GM12878 (cell line): Measurements from ENCODE around the gene HMOX1. TPM values are rescaled to one million over a fixed set of nuclear protein-coding genes. Genes with fewer than 3 reads are reported as not detected.

Experiments used
- CREM ChIP-seq: IDR thresholded peaks from 2 replicates; pipeline ENCODE4 v1.6.1; 2014; ENCODE audit warnings: antibody characterized with exemption, low read depth
- CUX1 ChIP-seq: IDR thresholded peaks from 2 replicates; pipeline ENCODE4 v1.6.1; 2012; ENCODE audit warnings: improper control_type of control experiment, low read depth, low read length; ENCODE audit not compliant: insufficient replicate concordance
- EED ChIP-seq: sonication (generic); IDR thresholded peaks from 2 replicates; pipeline ENCODE4 v1.6.1; 2016; ENCODE audit warnings: antibody characterized with exemption, low read depth
- ESRRA ChIP-seq: IDR thresholded peaks from 2 replicates; pipeline ENCODE4 v1.6.1; 2012; ENCODE audit warnings: mild to moderate bottlenecking, low read length, improper control_type of control experiment
- IKZF1 ChIP-seq: fragments of 450-650 bp; conservative IDR thresholded peaks from 2 replicates; pipeline ENCODE4 v1.6.1; 2017; ENCODE audit warnings: antibody characterized with exemption, mild to moderate bottlenecking
- SMAD1 ChIP-seq: fragments of 450-650 bp; IDR thresholded peaks from 2 replicates; pipeline ENCODE4 v1.6.1; 2018; ENCODE audit warnings: mild to moderate bottlenecking, low read depth; ENCODE audit not compliant: partially characterized antibody
- SREBF2 ChIP-seq: IDR thresholded peaks from 2 replicates; pipeline ENCODE4 v1.6.1; 2012; ENCODE audit warnings: mild to moderate bottlenecking, low read length
- YY1 ChIP-seq: IDR thresholded peaks from 2 replicates; pipeline ENCODE4 v1.6.1; 2011; ENCODE audit warnings: low read depth, mild to moderate bottlenecking, low read length
- polyA plus RNA-seq, 11 experiments: library from polyadenylated mRNA; depleted of rRNA in 4 of 11; unstranded in 6 of 11; stranded (reverse) in 5 of 11; fragments of >200 nt; fragmentation: Nextera tagmentation in 4 of 11; fragmentation: Illumina TruSeq in 1 of 11; extraction: Ambion mirVana in 4 of 11; extraction: Trizol in 1 of 11; gene quantifications; 1 replicate in 1 of 11; 2 replicates in 10 of 11; pipeline versions ENCODE4 v1.2.1 to v1.2.3, GENCODE V29; 2011 to 2016; ENCODE audit warnings: inconsistent platforms in 2 of 11, missing spikeins in 2 of 11, low read depth in 1 of 11
- total RNA-seq, 4 experiments: library from RNA; depleted of rRNA in 3 of 4; stranded (reverse); fragments of >200 nt in 3 of 4; fragmentation: Illumina TruSeq in 1 of 4; extraction: Trizol in 1 of 4; gene quantifications; 2 replicates each; pipeline versions ENCODE4 v1.2.1 to v1.2.3, GENCODE V29; 2013 to 2021
- TF ChIP-seq, protein P1 (sequence below): fragments of 450-650 bp; IDR thresholded peaks from 2 replicates; pipeline ENCODE4 v1.6.1; 2016; ENCODE audit warnings: mild to moderate bottlenecking
- TF ChIP-seq, protein P2 (sequence below), 3 experiments: IDR thresholded peaks in 2 of 3; conservative IDR thresholded peaks in 1 of 3; 2 replicates each; pipeline ENCODE4 v1.5.1; 2011; ENCODE audit warnings: low read depth in 3 of 3, low read length in 3 of 3, mild to moderate bottlenecking in 3 of 3, control low read depth in 2 of 3, moderate library complexity in 2 of 3, inconsistent platforms in 1 of 3, mixed read lengths in 1 of 3; ENCODE audit not compliant: control insufficient read depth in 2 of 3, insufficient read depth in 1 of 3; ENCODE audit errors: extremely low read depth in 1 of 3

Gene HMOX1
- total and polyA plus RNA-seq, 10 of the 15 experiments (the other 5 are each of a cell fraction or from before 2014, with no cell fraction given), result 1.5 to 36.7 (median 18.8) TPM

DNA sequence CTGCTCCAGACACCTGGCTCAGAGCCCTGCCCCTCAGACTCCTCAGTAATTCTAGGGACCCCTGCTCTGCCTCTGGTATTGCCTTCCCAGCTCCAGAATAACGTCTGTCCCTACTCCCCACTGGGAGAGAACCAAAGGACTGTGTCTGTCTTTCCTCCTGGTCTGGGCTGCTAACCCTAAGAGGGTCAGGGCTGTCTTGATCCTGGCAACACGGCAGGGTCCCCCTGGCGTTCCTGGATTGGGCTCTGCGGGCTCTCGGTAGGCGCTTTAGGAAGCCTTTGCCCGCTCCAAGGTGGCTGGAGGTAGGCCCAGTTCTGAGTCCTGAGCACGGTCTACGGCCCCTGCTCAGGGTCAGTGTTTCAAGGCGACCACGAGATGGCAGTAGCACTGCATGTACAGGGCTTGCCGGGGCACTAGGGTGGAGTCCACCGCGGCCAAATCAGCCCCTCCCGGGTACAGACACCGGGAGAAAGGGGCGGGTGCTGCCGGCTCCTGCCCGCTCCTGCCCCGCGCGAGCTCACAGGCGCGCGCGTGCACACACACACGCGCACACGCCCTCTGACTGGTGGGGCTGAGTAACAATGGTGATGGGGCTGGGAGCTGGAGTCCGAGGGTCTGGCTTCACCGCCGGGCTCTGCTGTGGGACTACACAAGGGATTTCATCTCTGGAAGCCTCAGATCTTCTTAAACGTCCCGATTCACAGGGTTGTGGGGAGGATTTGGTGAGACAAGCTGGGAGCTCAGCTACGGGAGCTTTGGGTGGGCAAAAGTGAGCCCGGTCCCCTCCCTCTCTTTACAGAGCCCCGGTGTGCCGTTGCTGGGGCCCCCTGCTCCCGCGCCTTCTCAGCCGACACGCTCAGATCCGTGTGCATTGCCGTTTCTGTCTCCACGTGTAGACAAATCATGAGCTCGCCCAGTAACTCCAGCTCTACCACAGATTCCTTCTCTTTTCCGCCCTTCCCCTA, 30.1 kb upstream of the HMOX1 start (continued):
- TF ChIP-seq, protein P1, sequence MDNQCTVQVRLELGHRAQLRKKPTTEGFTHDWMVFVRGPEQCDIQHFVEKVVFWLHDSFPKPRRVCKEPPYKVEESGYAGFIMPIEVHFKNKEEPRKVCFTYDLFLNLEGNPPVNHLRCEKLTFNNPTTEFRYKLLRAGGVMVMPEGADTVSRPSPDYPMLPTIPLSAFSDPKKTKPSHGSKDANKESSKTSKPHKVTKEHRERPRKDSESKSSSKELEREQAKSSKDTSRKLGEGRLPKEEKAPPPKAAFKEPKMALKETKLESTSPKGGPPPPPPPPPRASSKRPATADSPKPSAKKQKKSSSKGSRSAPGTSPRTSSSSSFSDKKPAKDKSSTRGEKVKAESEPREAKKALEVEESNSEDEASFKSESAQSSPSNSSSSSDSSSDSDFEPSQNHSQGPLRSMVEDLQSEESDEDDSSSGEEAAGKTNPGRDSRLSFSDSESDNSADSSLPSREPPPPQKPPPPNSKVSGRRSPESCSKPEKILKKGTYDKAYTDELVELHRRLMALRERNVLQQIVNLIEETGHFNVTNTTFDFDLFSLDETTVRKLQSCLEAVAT, result no peak
- TF ChIP-seq IKZF1 (peak; percentile 79), EED (peak; percentile 41; the same call in 1 of the 2 replicates), SREBF2 (no peak), ESRRA (peak; percentile 41; the same call in 1 of the 2 replicates), CUX1 (no peak), YY1 (peak; percentile 73), CREM (no peak), SMAD1 (no peak)
- TF ChIP-seq, protein P2, sequence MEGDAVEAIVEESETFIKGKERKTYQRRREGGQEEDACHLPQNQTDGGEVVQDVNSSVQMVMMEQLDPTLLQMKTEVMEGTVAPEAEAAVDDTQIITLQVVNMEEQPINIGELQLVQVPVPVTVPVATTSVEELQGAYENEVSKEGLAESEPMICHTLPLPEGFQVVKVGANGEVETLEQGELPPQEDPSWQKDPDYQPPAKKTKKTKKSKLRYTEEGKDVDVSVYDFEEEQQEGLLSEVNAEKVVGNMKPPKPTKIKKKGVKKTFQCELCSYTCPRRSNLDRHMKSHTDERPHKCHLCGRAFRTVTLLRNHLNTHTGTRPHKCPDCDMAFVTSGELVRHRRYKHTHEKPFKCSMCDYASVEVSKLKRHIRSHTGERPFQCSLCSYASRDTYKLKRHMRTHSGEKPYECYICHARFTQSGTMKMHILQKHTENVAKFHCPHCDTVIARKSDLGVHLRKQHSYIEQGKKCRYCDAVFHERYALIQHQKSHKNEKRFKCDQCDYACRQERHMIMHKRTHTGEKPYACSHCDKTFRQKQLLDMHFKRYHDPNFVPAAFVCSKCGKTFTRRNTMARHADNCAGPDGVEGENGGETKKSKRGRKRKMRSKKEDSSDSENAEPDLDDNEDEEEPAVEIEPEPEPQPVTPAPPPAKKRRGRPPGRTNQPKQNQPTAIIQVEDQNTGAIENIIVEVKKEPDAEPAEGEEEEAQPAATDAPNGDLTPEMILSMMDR (IDR thresholded peaks at IDR 0.05 in 2 of 3, conservative IDR thresholded peaks at IDR 0.05 in 1 of 3; ENCODE audit: control insufficient read depth in 2 of 3, extremely low read depth in 1 of 3, insufficient read depth in 1 of 3, low read depth in 3 of 3, low read length in 3 of 3), result peak; percentile 80 to 97 (median 87)
